ENCODE measurements around the gene NFATC3. TPM values are rescaled to one million over a fixed set of nuclear protein-coding genes. Genes with fewer than 3 reads are reported as not detected.

Gene NFATC3
- total and polyA plus RNA-seq, 11 donors = 5.9 to 35.1 (median 24.2) TPM

DNA sequence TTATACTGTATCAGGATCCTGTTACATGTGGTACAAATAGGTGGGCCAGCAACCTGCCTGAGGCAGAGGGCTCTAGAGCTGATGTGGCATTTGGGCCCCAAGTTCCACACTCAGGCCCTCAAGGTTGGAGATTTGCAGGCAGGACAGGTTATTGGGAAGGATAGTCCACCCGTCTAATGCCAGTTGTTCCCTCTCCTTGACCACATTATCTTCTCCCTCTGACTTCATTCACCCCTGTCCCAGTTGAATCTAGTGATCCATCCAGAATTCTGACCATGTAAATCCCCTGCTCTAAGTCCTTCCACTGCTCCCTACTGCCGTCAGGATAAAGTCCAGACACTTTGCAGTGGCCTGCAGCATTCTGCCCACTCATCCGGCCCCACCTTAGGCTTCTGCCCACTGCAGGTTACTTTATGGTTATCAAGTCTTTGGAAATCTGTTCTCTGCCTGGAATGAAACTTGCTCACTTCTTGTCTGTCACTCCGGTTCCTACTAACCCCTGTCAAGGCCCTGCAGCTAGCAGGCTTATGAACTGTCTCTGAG, 1.9 kb upstream of the NFATC3 start:
- DNase-seq = no peak
- H3K36me3 ChIP-seq = peaks cover 0 to 7% (median 0%) of the 10 kb centered on the region in 9 donors
- 94 to 100% (median 96%) methylated on average over 4 of the region's 4 CpGs for WGBS, 4 donors
- intact Hi-C loops (cut with DNase I) = loop anchor here in 1 of 10 donors (10.0 kb wide), 1 partner anchor 241 kb away; no protein-coding TSS in a partner anchor
- no peak for ATAC-seq
- no peaks in the 10 kb centered on the region for H3K9me3 ChIP-seq
- H3K4me3 ChIP-seq = no peak overlapping the region
- H3K27ac ChIP-seq = peak overlapping the region in 11 of 12 donors; percentile 96 to 99 (median 98)
- H3K4me1 ChIP-seq = peaks cover 5 to 81% (median 60%) of the 10 kb centered on the region in 12 donors
- TF ChIP-seq, protein P1, sequence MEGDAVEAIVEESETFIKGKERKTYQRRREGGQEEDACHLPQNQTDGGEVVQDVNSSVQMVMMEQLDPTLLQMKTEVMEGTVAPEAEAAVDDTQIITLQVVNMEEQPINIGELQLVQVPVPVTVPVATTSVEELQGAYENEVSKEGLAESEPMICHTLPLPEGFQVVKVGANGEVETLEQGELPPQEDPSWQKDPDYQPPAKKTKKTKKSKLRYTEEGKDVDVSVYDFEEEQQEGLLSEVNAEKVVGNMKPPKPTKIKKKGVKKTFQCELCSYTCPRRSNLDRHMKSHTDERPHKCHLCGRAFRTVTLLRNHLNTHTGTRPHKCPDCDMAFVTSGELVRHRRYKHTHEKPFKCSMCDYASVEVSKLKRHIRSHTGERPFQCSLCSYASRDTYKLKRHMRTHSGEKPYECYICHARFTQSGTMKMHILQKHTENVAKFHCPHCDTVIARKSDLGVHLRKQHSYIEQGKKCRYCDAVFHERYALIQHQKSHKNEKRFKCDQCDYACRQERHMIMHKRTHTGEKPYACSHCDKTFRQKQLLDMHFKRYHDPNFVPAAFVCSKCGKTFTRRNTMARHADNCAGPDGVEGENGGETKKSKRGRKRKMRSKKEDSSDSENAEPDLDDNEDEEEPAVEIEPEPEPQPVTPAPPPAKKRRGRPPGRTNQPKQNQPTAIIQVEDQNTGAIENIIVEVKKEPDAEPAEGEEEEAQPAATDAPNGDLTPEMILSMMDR (IDR thresholded peaks at IDR 0.05) = no peak
- TF ChIP-seq POLR2A (IDR thresholded peaks at IDR 0.05) = no peak
- H3K27me3 ChIP-seq = no peaks in the 10 kb centered on the region

DNA sequence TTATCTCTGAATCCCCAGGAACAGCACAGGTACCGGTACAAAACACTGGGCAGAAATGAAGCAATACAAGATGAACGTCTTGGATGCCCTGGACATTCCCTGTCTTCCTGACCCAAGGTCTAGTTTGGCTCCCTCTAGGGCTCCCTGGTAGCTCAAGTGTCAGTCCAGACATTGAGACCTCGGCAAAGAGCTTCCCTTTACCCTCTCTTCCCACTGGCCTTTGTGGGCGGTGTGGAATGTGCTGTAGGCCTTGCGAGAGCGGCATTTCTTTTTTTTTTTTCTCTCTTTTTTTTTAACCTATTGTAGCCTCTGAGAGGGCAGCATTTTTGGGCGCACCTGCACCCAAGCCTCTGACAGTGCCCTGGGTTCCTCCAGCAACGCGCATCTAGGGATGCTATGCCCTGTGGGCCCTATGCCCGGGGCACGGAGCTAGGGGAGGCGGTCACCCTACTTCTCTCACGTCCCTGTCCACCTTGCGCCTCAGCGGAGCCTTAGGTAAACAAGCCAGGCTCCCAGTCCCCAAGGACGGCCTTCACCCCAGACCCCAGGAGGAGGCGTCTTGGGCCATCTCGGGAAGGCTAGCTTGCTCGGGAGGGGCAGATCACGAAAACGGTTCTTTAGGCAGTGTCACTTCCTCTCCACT, 1.2 kb upstream of the NFATC3 start:
- DNase-seq (no peak), ATAC-seq (no peak)
- Histone ChIP-seq H3K4me1 (peaks cover 5 to 81% (median 62%) of the 10 kb centered on the region in 12 donors), H3K27me3 (no peaks in the 10 kb centered on the region), H3K9me3 (no peaks in the 10 kb centered on the region), H3K27ac (peak overlapping the region; percentile 96 to 99 (median 98)), H3K36me3 (peaks cover 0 to under 1% (median 0%) of the 10 kb centered on the region in 9 donors), H3K4me3 (peak overlapping the region in 11 of 12 donors; percentile 48 to 95 (median 70))
- TF ChIP-seq, protein P1 (IDR thresholded peaks at IDR 0.05) = peak in 1 of 12 donors; percentile 4
- no peak for TF ChIP-seq POLR2A (IDR thresholded peaks at IDR 0.05)
- WGBS, 4 donors = 41 to 46% (median 44%) methylated on average over 17 to 21 of the region's 21 CpGs
- intact Hi-C loops (cut with DNase I) = loop anchor here in 1 of 10 donors (10.0 kb wide), 1 partner anchor 241 kb away; no protein-coding TSS in a partner anchor

DNA sequence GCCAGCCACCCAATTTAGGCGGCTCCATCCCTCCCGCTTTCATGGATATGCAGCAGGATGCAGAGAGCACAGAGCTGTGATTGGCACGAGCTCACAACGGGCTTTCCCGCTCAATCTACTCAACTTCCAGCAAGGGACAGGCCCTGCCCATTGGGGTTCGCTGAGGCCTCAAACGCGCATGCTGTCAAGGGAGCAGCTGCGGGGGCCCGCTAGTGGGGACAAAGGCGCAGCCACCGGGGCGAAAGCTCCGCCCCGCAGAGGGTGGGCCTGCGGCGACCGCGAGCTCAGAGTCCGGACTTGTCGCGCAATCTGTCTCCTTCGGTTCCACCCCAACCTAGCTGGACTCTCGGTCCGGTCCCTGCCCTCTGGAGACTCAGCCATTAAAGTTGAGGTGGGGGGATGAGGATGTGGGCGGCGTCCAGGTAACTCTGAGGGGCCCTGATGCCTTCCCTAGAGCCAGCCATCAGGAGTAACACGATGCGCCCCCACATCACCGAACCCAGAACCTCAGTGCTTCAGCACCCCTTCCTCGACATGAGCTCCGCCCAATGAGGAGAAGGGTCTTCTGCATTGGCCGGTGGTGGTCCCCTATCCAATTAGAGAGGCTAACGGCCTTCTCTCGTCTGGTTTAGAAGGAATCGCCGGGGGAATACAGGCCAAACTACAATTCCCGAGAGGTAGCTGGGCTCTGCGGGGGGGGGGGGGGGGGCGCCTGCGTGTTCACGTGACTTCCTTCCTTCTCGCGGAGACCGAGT, 489 bp upstream of the NFATC3 start:
- 0 to 1% (median 1%) methylated on average over 11 to 45 of the region's 45 CpGs for WGBS, 4 donors
- intact Hi-C loops (cut with DNase I) = loop anchor here in 3 of 10 donors (5.0 to 10.0 kb wide), 3 partner anchors 58 to 240 kb away; no protein-coding TSS in a partner anchor

More for the DNA sequence above, 489 bp upstream of the NFATC3 start:
- no peaks in the 10 kb centered on the region for H3K27me3 ChIP-seq
- H3K9me3 ChIP-seq = no peaks in the 10 kb centered on the region
- peak overlapping the region; percentile 37 to 95 (median 69) for H3K4me3 ChIP-seq
- H3K27ac ChIP-seq = peak overlapping the region; percentile 96 to 99 (median 98)
- peak; percentile 91 to 96 (median 92) for DNase-seq
- peaks cover 5 to 79% (median 59%) of the 10 kb centered on the region in 12 donors for H3K4me1 ChIP-seq
- peak in 1 of 2 donors; percentile 63 for TF ChIP-seq POLR2A (IDR thresholded peaks at IDR 0.05)
- TF ChIP-seq, protein P1 (IDR thresholded peaks at IDR 0.05) = peak in 7 of 12 donors; percentile 11 to 40 (median 27)
- peak; percentile 76 to 89 (median 82) for ATAC-seq
- H3K36me3 ChIP-seq = no peaks in the 10 kb centered on the region

Data from heart left ventricle (tissue), 16 donors.